ENCODE data around the gene FICD.

DNA sequence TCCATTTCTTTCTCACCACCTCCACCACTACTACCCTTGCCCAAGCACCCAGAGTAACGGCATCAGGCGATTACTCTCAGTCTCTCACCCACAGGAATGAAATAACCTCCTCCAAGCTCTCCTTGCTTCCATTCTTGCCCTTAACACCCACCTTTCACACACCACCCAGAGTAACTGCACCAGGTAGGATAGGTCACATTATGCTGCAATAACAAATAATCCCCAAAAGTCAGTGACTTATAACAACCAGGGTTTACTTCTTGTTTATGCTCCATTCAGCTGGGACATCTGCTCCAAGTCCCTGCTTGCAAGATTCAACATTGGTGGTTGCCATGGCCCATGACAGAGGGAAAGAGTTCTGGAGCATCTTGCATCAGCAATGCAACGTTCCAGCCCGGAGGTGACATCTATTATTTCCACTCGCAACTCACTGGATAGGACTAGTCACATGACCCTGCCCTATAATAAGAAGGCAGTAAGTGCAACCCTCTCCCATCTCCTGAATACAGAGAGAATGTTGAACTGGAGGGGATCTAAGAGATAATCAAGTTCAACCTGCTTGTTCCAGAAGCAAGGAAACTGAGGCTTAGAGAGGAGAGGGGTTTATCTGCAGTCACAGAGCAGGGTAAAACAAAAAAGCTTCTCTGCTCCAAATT lies 41.5 kb upstream of the FICD start:
- TF ChIP-seq CTCF (CRISPR knock-in tag; IDR thresholded peaks at IDR 0.05) (no peak), ZNF18 (CRISPR knock-in tag; IDR thresholded peaks at IDR 0.05; ENCODE audit: insufficient replicate concordance) (no peak)

All from HepG2 (cell line).